ENCODE results near the gene LANCL3. TPM values are rescaled to one million over a fixed set of nuclear protein-coding genes. Genes with fewer than 3 reads are reported as not detected.
"Not testable (repeated sequence)": the region's sequence is repeated elsewhere in the genome, so short reads cannot be mapped to it uniquely, and the experiment has no call there.

The LANCL3 gene
- under 1 TPM in 3 of 4 donors, not detected in 1; 0.02 to 0.25 (median 0.16) TPM for total RNA-seq

GRCh38 chrX:37571426-37572107 is at the start of gene LANCL3:
Gene LANCL3 (plus strand): TSS chrX:37571661. CDS start chrX:37571871, 210 bp downstream.
- H3K9me3 ChIP-seq; ATAC-seq; H3K27me3 ChIP-seq; intact Hi-C loops (cut with DNase I; ENCODE audit: low total_unique reads); in situ Hi-C loops (cut with MboI; ENCODE audit: low sequenced_read_pairs in 4 of 4); H3K27ac ChIP-seq; H3K4me1 ChIP-seq; H3K36me3 ChIP-seq; DNase-seq: not testable (repeated sequence)
- peak within 1 kb of the TSS; percentile 34 to 43 (median 41) for H3K4me3 ChIP-seq

GRCh38 chrX:37523673-37524072 is 47.8 kb upstream of the LANCL3 start:
- H3K27me3 ChIP-seq; H3K9me3 ChIP-seq; H3K4me3 ChIP-seq; intact Hi-C loops (cut with DNase I; ENCODE audit: low total_unique reads); H3K4me1 ChIP-seq; H3K36me3 ChIP-seq; in situ Hi-C loops (cut with MboI; ENCODE audit: low sequenced_read_pairs in 4 of 4): not testable (repeated sequence)
- DNase-seq, result peak; percentile 43 to 55
- H3K27ac ChIP-seq, result peak overlapping the region; percentile 55 to 64 (median 60)
- peak; percentile 94 to 99 for ATAC-seq

GRCh38 chrX:37541991-37542390 is 29.5 kb upstream of the LANCL3 start:
- Histone ChIP-seq H3K27me3 (no peaks in the 10 kb centered on the region), H3K9me3 (no peaks in the 10 kb centered on the region), H3K4me1 (no peaks in the 10 kb centered on the region), H3K4me3 (no peak overlapping the region), H3K36me3 (no peaks in the 10 kb centered on the region), H3K27ac (no peak overlapping the region)
- intact Hi-C loops (cut with DNase I; ENCODE audit: low total_unique reads), result no loop called here
- DNase-seq (no peak), ATAC-seq (no peak)
- in situ Hi-C loops (cut with MboI; ENCODE audit: low sequenced_read_pairs in 4 of 4), result no loop called here
- no peak for TF ChIP-seq CTCF (IDR thresholded peaks at IDR 0.05 in 4 of 5, conservative IDR thresholded peaks at IDR 0.05 in 1 of 5)
- no peak for TF ChIP-seq POLR2A (IDR thresholded peaks at IDR 0.05)

- no peak overlapping the region for H3K27ac ChIP-seq
- in situ Hi-C loops (cut with MboI; ENCODE audit: low sequenced_read_pairs in 4 of 4) (no loop called here), intact Hi-C loops (cut with DNase I; ENCODE audit: low total_unique reads) (no loop called here)
Measured at GRCh38 chrX:37542791-37543190, 28.7 kb upstream of the LANCL3 start.

GRCh38 chrX:37543324-37543723 is 28.1 kb upstream of the LANCL3 start:
- intact Hi-C loops (cut with DNase I; ENCODE audit: low total_unique reads) (no loop called here), in situ Hi-C loops (cut with MboI; ENCODE audit: low sequenced_read_pairs in 4 of 4) (no loop called here)
- ATAC-seq, result no peak
- no peak overlapping the region for H3K4me3 ChIP-seq
- H3K27ac ChIP-seq, result no peak overlapping the region
- no peaks in the 10 kb centered on the region for H3K27me3 ChIP-seq
- H3K36me3 ChIP-seq, result no peaks in the 10 kb centered on the region
- H3K9me3 ChIP-seq, result no peaks in the 10 kb centered on the region
- no peak for DNase-seq
- TF ChIP-seq CTCF (IDR thresholded peaks at IDR 0.05 in 4 of 5, conservative IDR thresholded peaks at IDR 0.05 in 1 of 5) (no peak), POLR2A (IDR thresholded peaks at IDR 0.05) (no peak)
- no peaks in the 10 kb centered on the region for H3K4me1 ChIP-seq

More at GRCh38 chrX:37542791-37543190, 28.7 kb upstream of the LANCL3 start:
- Histone ChIP-seq H3K4me1 (no peaks in the 10 kb centered on the region), H3K9me3 (no peaks in the 10 kb centered on the region), H3K36me3 (no peaks in the 10 kb centered on the region), H3K27me3 (no peaks in the 10 kb centered on the region), H3K4me3 (no peak overlapping the region)
- no peak for DNase-seq
- ATAC-seq, result no peak
- TF ChIP-seq POLR2A (IDR thresholded peaks at IDR 0.05) (no peak), CTCF (IDR thresholded peaks at IDR 0.05 in 4 of 5, conservative IDR thresholded peaks at IDR 0.05 in 1 of 5) (no peak)

- H3K27ac ChIP-seq; in situ Hi-C loops (cut with MboI; ENCODE audit: low sequenced_read_pairs in 4 of 4); H3K36me3 ChIP-seq; H3K4me1 ChIP-seq; H3K4me3 ChIP-seq; H3K9me3 ChIP-seq; DNase-seq; H3K27me3 ChIP-seq; intact Hi-C loops (cut with DNase I; ENCODE audit: low total_unique reads); ATAC-seq: not testable (repeated sequence)
Measured at GRCh38 chrX:37544531-37544930, 26.9 kb upstream of the LANCL3 start.
